ENCODE results near the gene FNIP1. TPM values are rescaled to one million over a fixed set of nuclear protein-coding genes. Genes with fewer than 3 reads are reported as not detected.

Gene FNIP1
- total RNA-seq, 6 experiments from 2014 or later: 14.2 to 25.2 (median 20.9) TPM

DNA sequence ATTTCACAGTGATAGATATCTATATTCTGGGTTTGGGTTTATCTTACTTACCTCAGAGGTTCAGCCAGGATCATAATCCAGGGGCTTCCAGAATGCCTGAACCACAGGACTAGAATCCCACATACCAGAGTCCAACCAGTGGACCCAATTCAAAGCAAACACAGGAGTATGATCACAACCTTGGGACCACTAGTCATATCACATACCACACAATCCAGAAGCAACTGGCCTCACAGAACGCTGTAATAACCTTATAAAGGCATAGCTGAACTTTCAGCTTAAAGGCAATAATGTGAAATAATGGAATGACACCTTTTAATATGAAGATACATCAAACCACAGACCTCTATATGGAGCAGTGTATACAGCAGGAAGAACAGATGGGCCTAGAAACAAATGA lies 187.0 kb downstream of the FNIP1 start:
- TF ChIP-seq POLR2A (IDR thresholded peaks at IDR 0.05): no peak
- TF ChIP-seq, protein P1, sequence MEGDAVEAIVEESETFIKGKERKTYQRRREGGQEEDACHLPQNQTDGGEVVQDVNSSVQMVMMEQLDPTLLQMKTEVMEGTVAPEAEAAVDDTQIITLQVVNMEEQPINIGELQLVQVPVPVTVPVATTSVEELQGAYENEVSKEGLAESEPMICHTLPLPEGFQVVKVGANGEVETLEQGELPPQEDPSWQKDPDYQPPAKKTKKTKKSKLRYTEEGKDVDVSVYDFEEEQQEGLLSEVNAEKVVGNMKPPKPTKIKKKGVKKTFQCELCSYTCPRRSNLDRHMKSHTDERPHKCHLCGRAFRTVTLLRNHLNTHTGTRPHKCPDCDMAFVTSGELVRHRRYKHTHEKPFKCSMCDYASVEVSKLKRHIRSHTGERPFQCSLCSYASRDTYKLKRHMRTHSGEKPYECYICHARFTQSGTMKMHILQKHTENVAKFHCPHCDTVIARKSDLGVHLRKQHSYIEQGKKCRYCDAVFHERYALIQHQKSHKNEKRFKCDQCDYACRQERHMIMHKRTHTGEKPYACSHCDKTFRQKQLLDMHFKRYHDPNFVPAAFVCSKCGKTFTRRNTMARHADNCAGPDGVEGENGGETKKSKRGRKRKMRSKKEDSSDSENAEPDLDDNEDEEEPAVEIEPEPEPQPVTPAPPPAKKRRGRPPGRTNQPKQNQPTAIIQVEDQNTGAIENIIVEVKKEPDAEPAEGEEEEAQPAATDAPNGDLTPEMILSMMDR (IDR thresholded peaks at IDR 0.05): no peak
- Histone ChIP-seq H3K9me3 (no peaks in the 10 kb centered on the region), H3K36me3 (no peaks in the 10 kb centered on the region), H3K27ac (no peak overlapping the region), H3K4me3 (no peak overlapping the region), H3K27me3 (no peaks in the 10 kb centered on the region), H3K4me1 (peaks cover 0 to 5% (median 0%) of the 10 kb centered on the region in 4 donors)
- 67% methylated on average over 1 of the region's 1 CpG for WGBS (ENCODE audit: insufficient coverage, low coverage, low lambda C conversion rate, missing lambda C conversion rate)
- DNase-seq: no peak
- intact Hi-C loops (cut with DNase I): no loop called here
- ATAC-seq: no peak

DNA sequence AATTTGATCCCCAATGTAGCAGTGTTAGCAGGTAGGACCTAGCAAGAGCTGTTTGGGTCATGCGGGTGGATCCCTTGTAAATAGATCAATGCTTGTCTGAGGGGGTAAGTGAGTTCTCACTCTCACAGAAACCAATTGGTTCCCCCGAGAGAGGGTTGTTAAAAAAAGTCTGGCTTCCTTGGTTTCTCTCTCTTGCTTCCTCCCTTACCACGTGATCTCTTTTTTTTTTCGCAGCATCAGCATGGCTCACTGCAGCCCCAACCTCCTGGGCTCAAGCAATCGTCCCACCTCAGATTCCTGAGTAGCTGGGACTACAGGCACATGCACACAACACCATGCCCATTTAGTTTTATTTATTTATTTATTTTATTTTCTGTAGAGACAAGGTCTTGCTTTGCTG lies 188.2 kb downstream of the FNIP1 start:
- Histone ChIP-seq H3K27me3 (no peaks in the 10 kb centered on the region), H3K4me3 (no peak overlapping the region), H3K36me3 (no peaks in the 10 kb centered on the region), H3K4me1 (peaks cover 0 to 5% (median 0%) of the 10 kb centered on the region in 4 donors), H3K27ac (no peak overlapping the region), H3K9me3 (no peaks in the 10 kb centered on the region)
- DNase-seq (no peak), ATAC-seq (no peak)
- 75% methylated on average over 5 of the region's 5 CpGs for WGBS (ENCODE audit: insufficient coverage, low coverage, low lambda C conversion rate, missing lambda C conversion rate)
- no peak for TF ChIP-seq POLR2A (IDR thresholded peaks at IDR 0.05)
- TF ChIP-seq, protein P1 (IDR thresholded peaks at IDR 0.05): no peak
- intact Hi-C loops (cut with DNase I): no loop called here

DNA sequence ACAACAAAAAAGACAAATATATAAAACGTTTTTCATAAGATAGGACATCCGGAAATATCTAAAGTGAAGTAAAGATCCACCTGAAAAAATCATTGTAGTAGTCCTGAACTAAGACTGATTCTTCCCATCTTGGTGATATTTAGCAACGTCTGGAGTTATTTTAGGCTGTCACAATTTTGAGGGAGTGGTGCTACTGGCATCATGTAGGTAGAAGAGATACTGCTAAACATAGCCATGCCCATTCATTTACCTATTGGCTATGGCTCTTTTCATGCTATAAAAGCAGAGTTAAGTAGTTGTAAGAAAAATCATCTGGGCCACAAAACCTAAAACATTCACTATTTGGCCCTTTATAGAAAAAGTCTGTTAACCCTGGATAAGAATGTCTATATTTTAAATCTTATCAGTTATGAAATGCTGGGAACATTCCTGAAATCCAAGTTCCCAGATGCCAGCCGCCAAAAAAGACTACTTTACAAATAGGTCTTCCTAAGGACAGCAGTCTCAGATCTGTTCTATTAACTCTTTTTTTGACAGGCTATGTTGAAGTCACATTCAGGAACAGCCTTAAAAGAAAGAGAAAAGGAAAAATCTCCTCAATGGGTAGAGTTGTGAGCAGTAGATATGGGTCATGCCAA lies 188.8 kb downstream of the FNIP1 start:
- intact Hi-C loops (cut with DNase I): no loop called here
- DNase-seq (no peak), ATAC-seq (no peak)
- Histone ChIP-seq H3K9me3 (no peaks in the 10 kb centered on the region), H3K27ac (no peak overlapping the region), H3K27me3 (no peaks in the 10 kb centered on the region), H3K36me3 (no peaks in the 10 kb centered on the region), H3K4me1 (peaks cover 0 to 5% (median 0%) of the 10 kb centered on the region in 4 donors), H3K4me3 (no peak overlapping the region)
- 52% methylated on average over 4 of the region's 4 CpGs for WGBS (ENCODE audit: insufficient coverage, low coverage, low lambda C conversion rate, missing lambda C conversion rate)
- TF ChIP-seq, protein P1 (IDR thresholded peaks at IDR 0.05): no peak
- no peak for TF ChIP-seq POLR2A (IDR thresholded peaks at IDR 0.05)

DNA sequence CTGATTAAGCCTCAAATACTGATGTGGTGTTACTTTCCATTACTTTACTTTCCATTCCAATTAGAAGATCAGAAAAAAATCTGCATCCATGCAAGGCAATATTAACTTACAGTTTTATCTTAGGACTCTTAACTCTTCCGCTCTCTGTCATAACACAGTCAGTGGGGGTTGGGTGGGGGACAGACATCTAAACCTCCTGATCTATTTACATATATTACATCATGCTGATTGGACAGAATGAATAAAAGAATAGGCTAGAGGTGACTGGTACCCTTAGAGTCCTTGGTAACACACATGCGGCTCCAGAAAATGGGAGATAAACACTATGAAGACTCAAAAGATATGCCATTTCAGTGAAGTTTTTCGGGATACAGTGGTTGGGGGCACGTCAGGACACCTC lies 189.4 kb downstream of the FNIP1 start:
- 85% methylated on average over 4 of the region's 4 CpGs for WGBS (ENCODE audit: insufficient coverage, low coverage, low lambda C conversion rate, missing lambda C conversion rate)
- Histone ChIP-seq H3K9me3 (no peaks in the 10 kb centered on the region), H3K27ac (no peak overlapping the region), H3K4me1 (peaks cover 0 to 5% (median 0%) of the 10 kb centered on the region in 4 donors), H3K36me3 (no peaks in the 10 kb centered on the region), H3K4me3 (no peak overlapping the region), H3K27me3 (no peaks in the 10 kb centered on the region)
- intact Hi-C loops (cut with DNase I): no loop called here
- ATAC-seq: peak in 1 of 4 donors; percentile 42
- TF ChIP-seq POLR2A (IDR thresholded peaks at IDR 0.05): no peak
- TF ChIP-seq, protein P1 (IDR thresholded peaks at IDR 0.05): no peak
- DNase-seq: no peak
